Breast epithelium (tissue), 3 donors: Measurements from ENCODE around the gene DES.

Experiments
- POLR2A ChIP-seq: fragments of 450-650 bp; IDR thresholded peaks from one replicate; pipeline ENCODE4 v1.6.1; 2016; ENCODE audit warnings: antibody characterized with exemption, mild to moderate bottlenecking, moderate library complexity
- POLR2AphosphoS5 ChIP-seq, 3 donors: sonication (generic); formaldehyde crosslinking; IDR thresholded peaks; one replicate each; pipeline ENCODE4 v1.6.1; 2017; ENCODE audit warnings: antibody characterized with exemption in 3 of 3
- TF ChIP-seq, protein P1 (sequence below), 3 donors: fragments of 450-650 bp; IDR thresholded peaks; one replicate each; pipeline ENCODE4 v1.5.1; 2016 to 2017; ENCODE audit warnings: antibody characterized with exemption in 3 of 3, mild to moderate bottlenecking in 3 of 3, moderate library complexity in 3 of 3

DNA sequence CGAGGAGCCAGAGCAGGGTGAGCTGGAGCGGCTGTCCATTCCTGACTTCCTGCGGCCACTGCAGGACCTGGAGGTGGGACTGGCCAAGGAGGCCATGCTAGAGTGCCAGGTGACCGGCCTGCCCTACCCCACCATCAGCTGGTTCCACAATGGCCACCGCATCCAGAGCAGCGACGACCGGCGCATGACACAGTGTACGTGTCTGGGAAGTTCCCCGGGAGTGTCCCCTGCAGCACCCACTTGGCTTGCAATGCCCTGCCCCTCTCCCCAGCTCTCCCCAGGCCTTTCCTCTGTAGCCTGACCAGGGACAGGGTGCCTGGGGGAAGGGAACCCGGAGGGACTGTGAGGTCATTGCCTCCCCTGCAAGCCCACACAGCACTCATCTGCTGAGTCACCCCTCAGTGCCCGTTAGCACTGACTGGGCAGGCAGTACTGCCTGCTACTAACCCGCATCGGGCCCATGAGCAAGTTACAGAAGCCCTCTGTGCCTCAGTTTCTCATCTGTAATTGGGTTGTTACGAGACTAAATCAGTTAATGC is 51.1 kb downstream of the DES start:
- no peak for TF ChIP-seq POLR2A
- TF ChIP-seq, protein P1, sequence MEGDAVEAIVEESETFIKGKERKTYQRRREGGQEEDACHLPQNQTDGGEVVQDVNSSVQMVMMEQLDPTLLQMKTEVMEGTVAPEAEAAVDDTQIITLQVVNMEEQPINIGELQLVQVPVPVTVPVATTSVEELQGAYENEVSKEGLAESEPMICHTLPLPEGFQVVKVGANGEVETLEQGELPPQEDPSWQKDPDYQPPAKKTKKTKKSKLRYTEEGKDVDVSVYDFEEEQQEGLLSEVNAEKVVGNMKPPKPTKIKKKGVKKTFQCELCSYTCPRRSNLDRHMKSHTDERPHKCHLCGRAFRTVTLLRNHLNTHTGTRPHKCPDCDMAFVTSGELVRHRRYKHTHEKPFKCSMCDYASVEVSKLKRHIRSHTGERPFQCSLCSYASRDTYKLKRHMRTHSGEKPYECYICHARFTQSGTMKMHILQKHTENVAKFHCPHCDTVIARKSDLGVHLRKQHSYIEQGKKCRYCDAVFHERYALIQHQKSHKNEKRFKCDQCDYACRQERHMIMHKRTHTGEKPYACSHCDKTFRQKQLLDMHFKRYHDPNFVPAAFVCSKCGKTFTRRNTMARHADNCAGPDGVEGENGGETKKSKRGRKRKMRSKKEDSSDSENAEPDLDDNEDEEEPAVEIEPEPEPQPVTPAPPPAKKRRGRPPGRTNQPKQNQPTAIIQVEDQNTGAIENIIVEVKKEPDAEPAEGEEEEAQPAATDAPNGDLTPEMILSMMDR (IDR thresholded peaks at IDR 0.05), result no peak
- TF ChIP-seq POLR2AphosphoS5 (IDR thresholded peaks at IDR 0.05), result no peak
